GM18517 (cell line): ENCODE measurements around the gene SELENON.

Experiments used
- ATAC-seq: cut with Tn5 transposase; IDR thresholded peaks from one replicate; pipeline ENCODE4 v1.9.1; 2021; ENCODE audit warnings: mild to moderate bottlenecking, moderate library complexity; ENCODE audit not compliant: unreplicated experiment

SELENON gene

GRCh38 chr1:25792115-25792514, 7.9 kb upstream of the SELENON start:
- no peak for ATAC-seq

- no peak for ATAC-seq
Measured at GRCh38 chr1:25793585-25794170, 6.3 kb upstream of the SELENON start.

- ATAC-seq = no peak
Measured at GRCh38 chr1:25794325-25794724, 5.7 kb upstream of the SELENON start.

GRCh38 chr1:25795211-25795610, 4.8 kb upstream of the SELENON start:
- ATAC-seq = no peak

- ATAC-seq = no peak
Measured at GRCh38 chr1:25795946-25796810, 3.8 kb upstream of the SELENON start.

GRCh38 chr1:25796811-25797458, 3.1 kb upstream of the SELENON start:
- ATAC-seq = no peak

GRCh38 chr1:25797939-25798338, 2.1 kb upstream of the SELENON start:
- ATAC-seq = no peak

- no peak for ATAC-seq
Measured at GRCh38 chr1:25798666-25799351, 1.2 kb upstream of the SELENON start.

GRCh38 chr1:25799352-25799934, 550 bp upstream of the SELENON start:
- ATAC-seq = no peak

GRCh38 chr1:25800703-25801377, 847 bp downstream of the SELENON start:
- no peak for ATAC-seq

- ATAC-seq = no peak
Measured at GRCh38 chr1:25802915-25803314, 2.9 kb downstream of the SELENON start.

GRCh38 chr1:25803368-25803767, 3.4 kb downstream of the SELENON start:
- ATAC-seq = no peak

GRCh38 chr1:25804244-25804963, 4.4 kb downstream of the SELENON start:
- ATAC-seq = no peak

GRCh38 chr1:25804964-25805862, 5.2 kb downstream of the SELENON start:
- ATAC-seq = no peak

- no peak for ATAC-seq
Measured at GRCh38 chr1:25805863-25806225, 5.9 kb downstream of the SELENON start.

- no peak for ATAC-seq
Measured at GRCh38 chr1:25806418-25806817, 6.4 kb downstream of the SELENON start.

GRCh38 chr1:25807480-25808390, 7.7 kb downstream of the SELENON start:
- no peak for ATAC-seq
